ENCODE data around the gene CHST3.

The CHST3 gene

GRCh38 chr10:72034040-72034499 is 69.9 kb downstream of the CHST3 start:
- no peak for DNase-seq

- DNase-seq: no peak
These were observed 70.6 kb downstream of the CHST3 start for GRCh38 chr10:72034761-72035160.

GRCh38 chr10:72035252-72035887 is 71.2 kb downstream of the CHST3 start:
- DNase-seq: no peak

- DNase-seq: no peak
These were observed 73.1 kb downstream of the CHST3 start for GRCh38 chr10:72037266-72037665.

GRCh38 chr10:72037811-72038210 is 73.6 kb downstream of the CHST3 start:
- DNase-seq: no peak

GRCh38 chr10:72038458-72039001 is 74.3 kb downstream of the CHST3 start:
- DNase-seq: no peak

GRCh38 chr10:72039377-72039776 is 75.2 kb downstream of the CHST3 start:
- DNase-seq: no peak

- DNase-seq: no peak
These were observed 77.3 kb downstream of the CHST3 start for GRCh38 chr10:72041491-72041890.

GRCh38 chr10:72043016-72043834 is 79.0 kb downstream of the CHST3 start:
- no peak for DNase-seq

- no peak for DNase-seq
These were observed 80.3 kb downstream of the CHST3 start for GRCh38 chr10:72044417-72045041.

GRCh38 chr10:72045586-72045985 is 81.4 kb downstream of the CHST3 start:
- no peak for DNase-seq

GRCh38 chr10:72048450-72049124 is 84.4 kb downstream of the CHST3 start:
- peak; percentile 94 for DNase-seq

GRCh38 chr10:72049472-72049871 is 85.3 kb downstream of the CHST3 start:
- no peak for DNase-seq

GRCh38 chr10:72049969-72050781 is 86.0 kb downstream of the CHST3 start:
- DNase-seq: no peak

GRCh38 chr10:72050873-72051272 is 86.7 kb downstream of the CHST3 start:
- no peak for DNase-seq

- DNase-seq: no peak
These were observed 89.5 kb downstream of the CHST3 start for GRCh38 chr10:72053690-72054089.

- no peak for DNase-seq
These were observed 91.9 kb downstream of the CHST3 start for GRCh38 chr10:72056113-72056512.

GRCh38 chr10:72056932-72057751 is 92.9 kb downstream of the CHST3 start:
- DNase-seq: no peak

- no peak for DNase-seq
These were observed 94.2 kb downstream of the CHST3 start for GRCh38 chr10:72058347-72058898.

GRCh38 chr10:72058989-72059842 is 95.0 kb downstream of the CHST3 start:
- DNase-seq: peak; percentile 39
